Activated T-cell treated with anti-CD3 and anti-CD28 coated beads, Interleukin-2, amount 50 U/mL, for 24 hours (primary cell): ENCODE data around the gene ZNF433.
"Not testable (repeated sequence)": the region's sequence is repeated elsewhere in the genome, so short reads cannot be mapped to it uniquely, and the experiment has no call there.

Experiments used
- DNase-seq: peaks from one replicate; pipeline ENCODE4 v3.0.0-alpha.2; 2020
- H3K27ac Mint-ChIP-seq: 2 replicates; pipeline ENCODE4 v1.8.0; 2020; ENCODE audit warnings: mild to moderate bottlenecking, mixed read lengths
- H3K27me3 Mint-ChIP-seq: 2 replicates; pipeline ENCODE4 v1.8.0; 2020; ENCODE audit warnings: mixed read lengths
- H3K36me3 Mint-ChIP-seq: 2 replicates; pipeline ENCODE4 v1.8.0; 2020; ENCODE audit warnings: low read depth, mixed read lengths
- H3K4me1 Mint-ChIP-seq: 2 replicates; pipeline ENCODE4 v1.8.0; 2020; ENCODE audit warnings: low read depth, mixed read lengths
- H3K4me3 Mint-ChIP-seq: 2 replicates; pipeline ENCODE4 v1.8.0; 2020; ENCODE audit warnings: mild to moderate bottlenecking, moderate library complexity, mixed read lengths
- H3K9me3 Mint-ChIP-seq: 2 replicates; pipeline ENCODE4 v1.8.0; 2020; ENCODE audit warnings: mixed read lengths

The ZNF433 gene

DNA sequence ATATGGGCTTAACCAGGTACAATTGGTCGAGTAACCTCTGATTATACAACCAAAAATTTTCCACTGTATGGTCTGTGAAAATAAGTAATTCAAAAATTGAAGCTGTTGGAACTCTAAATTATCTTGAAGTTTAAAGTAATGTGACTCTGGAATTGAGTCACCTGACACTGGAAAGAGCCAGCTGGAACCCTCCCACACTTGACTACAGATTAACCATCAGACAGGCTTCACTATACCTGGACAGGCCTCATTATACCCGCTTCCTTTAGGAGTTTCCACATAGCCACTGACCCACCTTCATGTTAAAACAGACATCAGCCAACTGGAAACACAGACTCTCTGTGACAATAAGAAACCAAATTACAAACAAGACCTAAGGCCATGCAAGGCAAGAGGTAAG, 1.3 kb downstream of the ZNF433 start:
- H3K4me3 Mint-ChIP-seq = peak overlapping the region; percentile 9
- peaks cover 23% of the 10 kb centered on the region for H3K27me3 Mint-ChIP-seq
- peaks cover 14% of the 10 kb centered on the region for H3K9me3 Mint-ChIP-seq
- peaks cover 28% of the 10 kb centered on the region for H3K36me3 Mint-ChIP-seq
- peaks cover 10% of the 10 kb centered on the region for H3K4me1 Mint-ChIP-seq
- no peak for DNase-seq
- no peak overlapping the region for H3K27ac Mint-ChIP-seq

DNA sequence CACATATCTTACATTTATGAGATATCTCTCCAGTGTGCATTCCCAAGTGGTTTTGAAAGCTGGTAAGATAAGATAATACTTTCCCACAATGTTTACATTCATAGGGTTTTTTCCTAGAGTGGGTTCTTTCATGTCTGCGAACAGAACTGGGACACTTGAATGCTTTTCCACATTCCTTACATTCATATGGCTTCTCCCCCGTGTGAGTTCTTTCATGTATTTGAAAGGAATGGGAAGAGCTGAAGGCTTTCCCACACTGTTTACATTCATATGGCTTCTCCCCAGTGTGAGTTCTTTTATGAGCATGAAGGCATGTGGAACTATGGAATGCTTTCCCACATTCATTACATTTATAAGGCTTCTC, 19.7 kb downstream of the ZNF433 start:
- no peak overlapping the region for H3K4me3 Mint-ChIP-seq
- peaks cover 90% of the 10 kb centered on the region for H3K36me3 Mint-ChIP-seq
- H3K9me3 Mint-ChIP-seq = peaks cover 52% of the 10 kb centered on the region
- no peaks in the 10 kb centered on the region for H3K27me3 Mint-ChIP-seq
- DNase-seq = no peak
- no peak overlapping the region for H3K27ac Mint-ChIP-seq
- H3K4me1 Mint-ChIP-seq = no peaks in the 10 kb centered on the region

DNA sequence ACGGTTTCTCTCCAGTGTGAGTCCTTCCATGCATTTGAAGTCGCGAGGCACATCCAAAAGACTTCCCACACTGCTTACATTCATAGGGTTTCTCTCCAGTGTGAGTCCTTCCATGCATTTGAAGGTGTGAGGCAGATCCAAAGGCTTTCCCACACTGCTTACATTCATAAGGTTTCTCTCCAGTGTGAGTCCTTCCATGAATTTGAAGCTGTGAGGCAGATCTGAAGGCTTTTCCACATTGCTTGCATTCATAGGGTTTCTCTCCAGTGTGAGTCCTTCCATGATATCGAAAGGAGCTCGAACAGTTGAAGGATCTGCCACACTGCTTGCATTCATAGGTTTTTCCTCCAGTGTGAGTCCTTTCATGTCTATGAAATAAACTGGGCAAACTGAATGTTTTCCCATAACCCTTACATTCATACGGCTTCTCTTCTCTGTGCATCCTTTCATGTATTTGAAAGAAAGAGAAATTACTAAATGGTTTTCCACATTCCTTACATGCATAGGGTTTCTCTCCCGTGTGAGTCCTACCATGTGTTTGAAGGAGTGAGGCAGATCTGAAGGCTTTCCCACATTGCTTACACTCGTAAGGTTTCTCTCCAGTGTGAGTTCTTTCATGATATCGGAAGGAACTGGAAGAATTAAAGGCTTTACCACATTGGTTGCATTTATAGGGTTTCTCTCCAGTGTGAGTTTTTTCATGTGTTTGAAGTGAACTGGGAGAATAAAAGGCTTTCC, 20.3 kb downstream of the ZNF433 start:
- no peak overlapping the region for H3K27ac Mint-ChIP-seq
- H3K9me3 Mint-ChIP-seq = peaks cover 51% of the 10 kb centered on the region
- DNase-seq = no peak
- no peaks in the 10 kb centered on the region for H3K4me1 Mint-ChIP-seq
- no peak overlapping the region for H3K4me3 Mint-ChIP-seq
- peaks cover 92% of the 10 kb centered on the region for H3K36me3 Mint-ChIP-seq
- no peaks in the 10 kb centered on the region for H3K27me3 Mint-ChIP-seq

DNA sequence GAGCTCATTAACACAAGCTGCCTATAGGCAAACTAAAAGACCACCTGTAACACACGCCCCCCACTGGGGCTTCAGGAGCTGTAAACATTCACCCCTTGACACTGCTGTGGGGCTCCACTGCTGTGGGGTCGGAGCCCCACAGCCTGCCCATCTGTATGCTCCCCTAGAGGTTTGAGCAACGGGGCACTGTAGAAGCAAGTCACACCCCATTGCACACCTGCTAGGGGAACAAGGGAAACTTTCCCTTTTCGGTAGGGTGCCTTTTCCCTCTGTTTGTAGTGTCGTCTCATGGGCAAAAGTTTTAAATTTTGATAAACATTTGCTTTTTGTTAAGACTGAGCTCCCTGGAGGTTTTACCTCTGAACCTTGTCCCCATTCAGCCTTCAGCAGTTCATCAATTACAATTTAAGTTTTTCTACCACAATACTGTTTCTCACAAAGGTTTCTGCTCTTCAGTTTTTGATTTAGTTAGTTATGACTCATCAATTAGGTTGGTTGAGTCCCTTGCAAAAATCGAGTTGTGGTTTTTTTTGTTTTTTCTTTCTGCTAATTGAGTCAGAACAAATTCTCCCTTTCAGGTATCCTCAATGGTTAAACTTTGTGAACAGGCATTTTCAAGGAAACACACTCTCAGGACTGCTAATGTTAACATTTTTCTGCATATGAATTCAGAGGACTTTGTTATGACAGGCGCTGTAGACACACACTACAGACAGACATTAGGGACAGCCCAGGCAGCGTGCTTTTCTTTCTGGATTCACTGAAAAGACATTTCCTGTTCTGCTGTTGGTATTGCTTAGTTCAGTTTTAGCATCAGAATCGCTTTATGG, 35.1 kb downstream of the ZNF433 start:
- DNase-seq = no peak
- H3K4me3 Mint-ChIP-seq = peak overlapping the region; percentile 10

DNA sequence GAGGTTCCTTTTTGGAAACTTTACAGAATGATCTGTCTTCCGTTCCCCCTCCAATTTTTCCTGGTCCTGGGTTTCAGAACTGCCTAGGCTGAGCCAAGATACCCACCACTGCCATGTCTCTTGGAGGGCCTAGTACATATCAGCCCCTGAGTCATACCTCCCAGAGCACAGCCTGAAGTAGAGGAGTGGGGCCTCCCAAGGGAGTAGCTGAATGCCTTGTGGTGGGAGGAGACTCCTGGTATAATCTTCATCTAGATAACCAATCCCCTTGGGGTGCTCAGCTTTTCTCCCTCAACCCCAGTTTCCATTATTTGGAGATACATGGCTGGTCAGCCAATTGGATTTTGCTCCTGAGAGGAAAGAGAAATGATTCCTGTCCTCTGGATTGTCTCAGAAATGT, 40.3 kb downstream of the ZNF433 start:
- Mint-ChIP-seq H3K4me3 (no peak overlapping the region), H3K4me1 (peaks cover 49% of the 10 kb centered on the region), H3K9me3 (peaks cover 3% of the 10 kb centered on the region), H3K27me3 (no peaks in the 10 kb centered on the region), H3K27ac (no peak overlapping the region), H3K36me3 (peaks cover 69% of the 10 kb centered on the region)
- DNase-seq = no peak

More for the DNA sequence above, 35.1 kb downstream of the ZNF433 start:
- H3K27ac Mint-ChIP-seq = peak overlapping the region; percentile 84
- peaks cover 3% of the 10 kb centered on the region for H3K9me3 Mint-ChIP-seq
- H3K36me3 Mint-ChIP-seq = peaks cover 75% of the 10 kb centered on the region
- peaks cover 28% of the 10 kb centered on the region for H3K4me1 Mint-ChIP-seq
- no peaks in the 10 kb centered on the region for H3K27me3 Mint-ChIP-seq

DNA sequence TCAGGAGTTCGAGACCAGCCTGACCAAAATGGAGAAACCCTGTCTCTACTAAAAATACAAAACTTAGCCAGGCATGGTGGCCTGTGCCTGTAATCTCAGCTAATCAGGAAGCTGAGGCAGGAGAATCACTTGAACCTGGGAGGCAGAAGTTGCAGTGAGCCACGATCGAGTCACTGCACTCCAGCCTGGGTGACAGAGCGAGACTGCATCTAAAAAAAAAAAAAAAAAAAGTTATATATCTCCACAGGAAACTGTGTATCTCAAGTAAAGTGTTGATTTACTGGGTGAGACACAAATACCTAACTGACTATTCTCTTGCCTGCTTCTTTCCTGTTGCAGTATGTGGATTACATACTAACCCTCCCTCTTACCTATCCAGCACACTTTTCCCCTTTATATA, 43.6 kb downstream of the ZNF433 start:
- peaks cover 64% of the 10 kb centered on the region for H3K36me3 Mint-ChIP-seq
- not testable (repeated sequence) for H3K27me3 Mint-ChIP-seq, H3K9me3 Mint-ChIP-seq, H3K27ac Mint-ChIP-seq, DNase-seq, H3K4me3 Mint-ChIP-seq
- H3K4me1 Mint-ChIP-seq = peaks cover 51% of the 10 kb centered on the region

DNA sequence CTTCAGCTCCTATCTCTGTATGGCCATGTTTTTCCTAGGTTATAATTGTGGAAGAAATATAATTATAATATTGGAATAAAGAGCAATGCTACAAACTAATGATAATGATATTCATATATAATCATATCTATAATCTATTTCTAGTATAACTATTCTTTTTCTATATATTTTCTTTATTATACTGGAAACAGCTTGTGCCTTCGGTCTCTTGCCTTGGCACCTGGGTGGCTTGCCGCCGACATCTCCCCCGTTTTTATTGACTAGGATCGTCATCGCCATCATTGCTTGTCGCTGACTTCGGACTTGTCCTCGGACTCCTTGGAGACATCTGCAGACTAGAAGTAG, 46.4 kb downstream of the ZNF433 start:
- Mint-ChIP-seq H3K27ac (peak overlapping the region; percentile 98), H3K27me3 (no peaks in the 10 kb centered on the region), H3K4me1 (peaks cover 42% of the 10 kb centered on the region), H3K9me3 (peaks cover 5% of the 10 kb centered on the region), H3K36me3 (peaks cover 49% of the 10 kb centered on the region), H3K4me3 (peak overlapping the region; percentile 97)
- DNase-seq = no peak

DNA sequence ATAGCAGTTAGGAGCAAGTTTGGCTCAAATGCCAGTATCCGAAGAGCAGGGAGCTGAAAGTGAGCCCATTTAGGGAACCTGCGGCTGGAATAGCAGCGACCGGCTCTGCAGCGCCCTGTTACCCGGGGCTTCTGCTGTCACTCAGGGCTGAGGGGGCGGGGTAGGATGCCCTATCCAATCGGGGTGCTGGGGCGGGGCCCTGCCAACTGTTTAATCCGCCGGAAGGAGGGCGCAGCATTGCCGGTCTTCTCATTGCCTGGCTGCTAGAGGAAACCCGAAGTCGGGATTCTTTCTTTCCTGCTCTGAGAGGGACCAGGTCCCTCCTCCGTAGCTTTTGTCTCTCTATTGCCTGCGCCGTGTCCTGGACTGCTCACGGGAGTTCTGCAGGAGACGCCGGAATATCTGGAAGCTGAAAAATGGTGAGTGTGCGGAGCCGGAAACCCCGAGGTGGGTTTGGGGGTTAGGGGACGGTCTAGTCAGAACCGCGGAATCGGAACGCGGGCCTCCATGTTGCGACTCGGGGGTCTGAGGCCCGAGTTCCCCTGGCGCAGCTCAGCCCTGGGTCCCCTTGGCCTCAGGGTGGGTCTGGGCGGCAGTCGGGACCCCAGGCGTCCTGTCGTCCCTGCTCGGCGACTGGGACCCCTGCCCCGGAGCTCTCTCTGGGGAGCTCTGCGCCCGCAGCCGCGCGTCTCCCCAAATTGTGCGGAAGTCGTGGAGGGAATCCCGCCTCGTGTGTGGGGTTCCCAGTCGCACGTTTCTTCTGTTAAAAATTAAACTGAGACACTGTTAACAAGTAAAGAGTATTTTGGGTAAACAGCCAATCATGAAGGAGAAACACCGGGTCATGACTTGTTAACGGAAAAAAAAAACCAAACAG, 47.8 kb downstream of the ZNF433 start:
- Mint-ChIP-seq H3K27ac (peak overlapping the region; percentile 98), H3K36me3 (peaks cover 39% of the 10 kb centered on the region), H3K9me3 (peaks cover 8% of the 10 kb centered on the region), H3K4me1 (peaks cover 34% of the 10 kb centered on the region), H3K27me3 (no peaks in the 10 kb centered on the region), H3K4me3 (peak overlapping the region; percentile 97)
- peak; percentile 93 for DNase-seq

DNA sequence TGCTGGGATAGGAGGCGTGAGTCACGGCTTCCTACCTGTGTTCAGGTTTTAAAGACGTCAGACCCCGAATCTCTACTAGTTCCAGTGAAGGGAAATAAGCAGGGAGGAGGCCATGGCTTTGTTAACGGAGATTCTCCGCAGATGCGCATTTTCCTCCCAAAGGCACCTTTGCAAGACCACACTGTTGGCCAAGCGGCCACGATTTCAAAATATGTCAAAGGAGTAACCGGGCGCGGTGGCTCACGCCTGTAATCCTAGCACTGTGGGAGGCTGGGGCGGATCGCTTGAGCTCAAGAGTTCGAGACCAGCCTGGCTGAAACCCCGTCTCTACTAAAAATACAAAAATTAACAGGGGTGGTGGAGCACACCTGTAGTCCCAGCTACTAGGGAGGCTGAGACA, 48.7 kb downstream of the ZNF433 start:
- Mint-ChIP-seq H3K4me1 (peaks cover 28% of the 10 kb centered on the region), H3K4me3 (no peak overlapping the region), H3K27me3 (no peaks in the 10 kb centered on the region), H3K36me3 (peaks cover 38% of the 10 kb centered on the region), H3K27ac (no peak overlapping the region), H3K9me3 (peaks cover 12% of the 10 kb centered on the region)
- no peak for DNase-seq

DNA sequence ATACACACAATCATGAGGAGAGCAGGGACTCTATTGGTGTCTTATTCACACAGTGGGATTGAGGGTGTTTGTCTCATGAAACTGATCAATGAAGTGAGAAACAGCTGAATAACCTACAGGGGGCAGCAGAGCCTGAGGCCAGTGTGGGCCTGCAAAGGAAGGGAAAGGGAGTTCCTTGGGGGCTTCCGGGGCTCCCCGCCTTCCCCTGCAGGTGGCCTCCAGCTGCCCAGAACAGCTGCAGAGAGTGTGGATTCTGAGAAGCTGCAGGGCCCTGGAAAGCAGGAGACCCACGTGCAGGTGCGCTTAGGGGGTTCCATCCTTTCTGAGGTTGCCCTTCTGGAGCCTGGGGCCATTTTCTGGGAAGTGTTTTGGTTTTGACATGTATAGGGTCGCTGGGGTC, 50.5 kb downstream of the ZNF433 start:
- H3K36me3 Mint-ChIP-seq = peaks cover 36% of the 10 kb centered on the region
- H3K27me3 Mint-ChIP-seq = no peaks in the 10 kb centered on the region
- DNase-seq = no peak
- H3K27ac Mint-ChIP-seq = no peak overlapping the region
- no peak overlapping the region for H3K4me3 Mint-ChIP-seq
- H3K9me3 Mint-ChIP-seq = peaks cover 24% of the 10 kb centered on the region
- H3K4me1 Mint-ChIP-seq = peaks cover 14% of the 10 kb centered on the region

DNA sequence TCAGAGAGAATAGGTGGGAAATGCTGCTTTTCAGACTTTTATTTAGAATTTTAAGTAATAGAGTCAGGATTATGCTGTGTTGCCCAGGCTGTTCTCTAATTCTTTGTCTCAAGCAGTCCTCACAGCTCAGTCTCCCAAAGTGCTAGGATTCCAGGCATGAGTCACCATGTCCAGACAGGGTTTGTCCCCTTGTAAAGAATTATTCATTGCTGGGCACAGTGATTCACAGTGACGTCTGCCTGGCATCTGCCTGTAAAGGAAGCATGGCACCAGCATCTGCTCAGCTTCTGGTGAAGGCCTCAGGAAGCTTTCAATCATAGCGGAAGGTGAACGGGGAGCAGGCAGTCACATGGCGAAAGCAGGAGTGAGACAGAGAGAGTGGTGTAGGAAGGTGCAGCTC, 53.0 kb downstream of the ZNF433 start:
- Mint-ChIP-seq H3K27ac (no peak overlapping the region), H3K27me3 (no peaks in the 10 kb centered on the region), H3K4me1 (peaks cover 3% of the 10 kb centered on the region), H3K36me3 (peaks cover 43% of the 10 kb centered on the region), H3K9me3 (peaks cover 47% of the 10 kb centered on the region), H3K4me3 (no peak overlapping the region)
- DNase-seq = no peak

DNA sequence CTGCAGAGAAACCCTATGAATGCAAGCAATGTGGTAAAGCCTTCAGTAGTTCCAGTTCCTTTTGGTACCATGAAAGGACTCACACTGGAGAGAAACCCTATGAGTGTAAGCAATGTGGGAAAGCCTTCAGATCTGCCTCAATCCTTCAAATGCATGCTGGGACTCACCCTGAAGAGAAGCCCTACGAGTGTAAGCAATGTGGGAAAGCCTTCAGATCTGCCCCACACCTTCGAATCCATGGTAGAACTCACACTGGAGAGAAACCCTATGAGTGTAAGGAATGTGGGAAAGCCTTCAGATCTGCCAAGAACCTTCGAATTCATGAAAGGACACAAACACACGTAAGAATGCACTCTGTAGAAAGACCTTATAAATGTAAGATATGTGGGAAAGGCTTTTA, 56.0 kb downstream of the ZNF433 start:
- H3K27ac Mint-ChIP-seq = no peak overlapping the region
- no peak overlapping the region for H3K4me3 Mint-ChIP-seq
- no peak for DNase-seq
- H3K9me3 Mint-ChIP-seq = peaks cover 62% of the 10 kb centered on the region
- H3K4me1 Mint-ChIP-seq = no peaks in the 10 kb centered on the region
- no peaks in the 10 kb centered on the region for H3K27me3 Mint-ChIP-seq
- peaks cover 65% of the 10 kb centered on the region for H3K36me3 Mint-ChIP-seq

DNA sequence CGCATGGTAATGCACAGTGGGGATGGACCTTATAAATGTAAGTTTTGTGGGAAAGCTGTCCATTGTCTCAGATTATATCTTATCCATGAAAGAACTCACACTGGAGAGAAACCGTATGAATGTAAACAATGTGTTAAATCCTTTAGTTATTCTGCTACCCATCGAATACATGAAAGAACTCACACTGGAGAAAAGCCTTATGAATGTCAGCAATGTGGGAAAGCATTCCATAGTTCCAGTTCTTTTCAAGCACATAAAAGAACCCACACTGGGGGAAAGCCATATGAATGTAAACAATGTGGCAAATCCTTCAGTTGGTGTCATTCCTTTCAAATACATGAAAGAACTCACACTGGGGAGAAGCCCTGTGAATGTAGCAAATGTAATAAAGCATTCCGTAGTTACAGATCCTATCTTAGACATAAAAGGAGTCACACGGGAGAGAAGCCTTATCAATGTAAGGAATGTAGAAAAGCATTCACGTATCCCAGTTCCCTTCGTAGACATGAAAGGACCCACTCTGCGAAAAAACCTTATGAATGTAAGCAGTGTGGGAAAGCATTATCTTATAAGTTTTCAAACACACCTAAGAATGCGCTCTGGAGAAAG, 56.9 kb downstream of the ZNF433 start:
- no peak for DNase-seq
- H3K9me3 Mint-ChIP-seq = peaks cover 62% of the 10 kb centered on the region
- H3K4me3 Mint-ChIP-seq = no peak overlapping the region
- H3K27me3 Mint-ChIP-seq = no peaks in the 10 kb centered on the region
- peaks cover 69% of the 10 kb centered on the region for H3K36me3 Mint-ChIP-seq
- no peak overlapping the region for H3K27ac Mint-ChIP-seq
- H3K4me1 Mint-ChIP-seq = no peaks in the 10 kb centered on the region

DNA sequence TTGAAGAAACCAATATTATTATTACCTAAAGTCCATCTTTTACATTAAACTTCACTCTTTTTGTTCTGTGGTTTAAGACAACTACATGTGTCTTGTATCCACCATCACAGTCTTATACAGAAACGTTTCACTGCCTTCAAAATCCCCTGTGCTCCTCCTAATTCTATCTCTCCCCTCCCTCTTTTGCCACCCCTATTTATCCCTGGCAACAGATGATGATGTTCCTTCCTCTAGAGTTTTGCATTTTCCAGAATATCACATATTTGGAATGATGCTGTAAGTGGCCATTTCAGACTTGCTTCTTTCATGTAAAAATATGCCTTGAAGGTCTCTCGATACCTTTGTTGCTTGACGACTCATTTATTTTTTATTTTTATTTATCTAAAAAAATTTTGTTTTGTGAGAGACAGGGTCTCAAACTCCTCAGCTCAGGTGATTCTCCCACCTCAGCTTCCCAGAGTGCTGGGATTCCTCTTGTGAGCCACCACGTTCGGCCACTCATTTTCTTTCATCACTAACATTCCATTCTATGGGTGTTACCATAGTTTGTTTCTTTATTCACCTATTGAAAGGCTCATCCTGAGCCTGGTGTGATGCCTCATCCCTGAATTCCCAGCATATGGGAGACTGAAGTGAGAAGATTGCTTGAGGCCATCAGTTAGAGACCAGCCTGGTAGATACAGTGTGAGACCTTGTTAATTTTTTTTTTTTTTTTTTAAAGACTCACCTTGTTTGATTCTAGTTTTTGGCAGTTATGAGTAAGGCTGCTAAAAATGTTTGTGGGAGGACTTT, 62.3 kb downstream of the ZNF433 start:
- H3K27ac Mint-ChIP-seq = no peak overlapping the region

More for the DNA sequence above, 62.3 kb downstream of the ZNF433 start:
- Mint-ChIP-seq H3K27me3 (no peaks in the 10 kb centered on the region), H3K4me3 (no peak overlapping the region), H3K4me1 (no peaks in the 10 kb centered on the region), H3K9me3 (peaks cover 30% of the 10 kb centered on the region), H3K36me3 (peaks cover 58% of the 10 kb centered on the region)
- no peak for DNase-seq
